HCT116 (cell line): ENCODE data around the gene ZNF839. TPM values are rescaled to one million over a fixed set of nuclear protein-coding genes. Genes with fewer than 3 reads are reported as not detected.

Experiments used
- ATAC-seq: fragments of 200-7000 bp; cut with Tn5 transposase; 2 replicates; pipeline ENCODE4 v1.9.1; 2020; ENCODE audit warnings: mild to moderate bottlenecking, moderate library complexity
- BruUV-seq: library from RNA; stranded (reverse); fragments of 400-500 nt; replicated peaks from 2 replicates; lab custom pipeline; 2021; lab: Mats Ljungman, UMichigan
- CTCF ChIA-PET: fragments of 300-600 bp; sonication (Branson Sonifier 250); formaldehyde crosslinking; loops from one replicate; lab custom pipeline; 2021; ENCODE audit warnings: antibody characterized with exemption; lab: Charles Lee
- POLR2A ChIA-PET: fragments of 300-600, 350-600 bp; sonication (Branson Sonifier 250); formaldehyde crosslinking; loops from one replicate; lab custom pipeline; 2021; ENCODE audit warnings: antibody characterized with exemption; lab: Charles Lee
- RAD21 ChIA-PET, 2 experiments: fragments of 300-600 bp; sonication (Branson Sonifier 250); formaldehyde crosslinking; loops; one replicate each; lab custom pipeline; 2023; ENCODE audit warnings: low total read pairs in 2 of 2; ENCODE audit not compliant: uncharacterized antibody in 2 of 2, unreplicated experiment in 2 of 2, low non-redundant PET in 1 of 2; lab: Charles Lee
- DNase-seq: peaks from one replicate; pipeline ENCODE4 v3.0.0-alpha.2; 2010; ENCODE audit warnings: low read depth, low spot score
- H2AFZ ChIP-seq: fragments of 200-600 bp; shearing (Covaris generic), sonication (generic); 2 replicates; pipeline ENCODE4 v1.6.1; 2017; ENCODE audit warnings: low read depth, mixed run types, mixed read lengths, antibody characterized with exemption, low read length; ENCODE audit not compliant: poor library complexity, severe bottlenecking
- H3K27ac ChIP-seq: 2 replicates; pipeline ENCODE4 v1.5.1; 2012; ENCODE audit warnings: low read depth, low read length
- H3K27me3 ChIP-seq: fragments of 200-600 bp; sonication (generic); 2 replicates; pipeline ENCODE4 v1.6.1; 2016; ENCODE audit warnings: mixed run types, low read length, mixed read lengths; ENCODE audit not compliant: insufficient read depth
- H3K36me3 ChIP-seq, 2 experiments: fragments of 200-500 bp in 1 of 2; fragments of 200-600 bp in 1 of 2; sonication (Bioruptor generic) in 1 of 2; sonication (generic) in 1 of 2; 2 replicates each; pipeline versions ENCODE4 v1.5.1 to v1.6.1; 2014 to 2016; ENCODE audit warnings: low read length in 2 of 2, inconsistent platforms in 1 of 2, mixed read lengths in 1 of 2, mixed run types in 1 of 2; ENCODE audit not compliant: insufficient read depth in 2 of 2, control insufficient read depth in 1 of 2
- H3K4me1 ChIP-seq, 2 experiments: fragments of 200-600 bp in 1 of 2; sonication (generic) in 1 of 2; 2 replicates each; pipeline versions ENCODE4 v1.5.1 to v1.6.1; 2012 to 2017; ENCODE audit warnings: low read length in 2 of 2, inconsistent platforms in 1 of 2, mild to moderate bottlenecking in 1 of 2, mixed read lengths in 1 of 2, mixed run types in 1 of 2, moderate library complexity in 1 of 2; ENCODE audit not compliant: insufficient read depth in 2 of 2, control insufficient read depth in 1 of 2
- H3K4me2 ChIP-seq: fragments of 200-600 bp; sonication (generic); 2 replicates; pipeline ENCODE4 v1.6.1; 2017; ENCODE audit warnings: mixed run types, low read length, mixed read lengths
- H3K4me3 ChIP-seq, 2 experiments: fragments of 200-600 bp in 1 of 2; sonication (generic) in 1 of 2; replicated peaks in 1 of 2; 2 replicates each; pipeline ENCODE4 v1.5.1; 2011 to 2016; ENCODE audit warnings: low read length in 2 of 2, control low read depth in 1 of 2, low read depth in 1 of 2, mild to moderate bottlenecking in 1 of 2, mixed read lengths in 1 of 2, mixed run types in 1 of 2
- H3K79me2 ChIP-seq: fragments of 200-600 bp; sonication (generic); 2 replicates; pipeline ENCODE4 v1.6.1; 2017; ENCODE audit warnings: mild to moderate bottlenecking, mixed run types, low read length, moderate library complexity, mixed read lengths; ENCODE audit not compliant: insufficient read depth
- H3K9ac ChIP-seq: fragments of 200-600 bp; sonication (generic); 2 replicates; pipeline ENCODE4 v1.6.1; 2016; ENCODE audit warnings: low read length, mixed read lengths
- H3K9me2 ChIP-seq: fragments of 200-600 bp; sonication (generic), shearing (Covaris generic); 2 replicates; pipeline ENCODE4 v1.6.1; 2017; ENCODE audit warnings: mixed run types, mild to moderate bottlenecking, moderate library complexity; ENCODE audit not compliant: insufficient read depth
- H3K9me3 ChIP-seq, 2 experiments: fragments of 200-500 bp in 1 of 2; fragments of 200-600 bp in 1 of 2; sonication (Bioruptor generic) in 1 of 2; sonication (generic) in 1 of 2; 2 replicates each; pipeline ENCODE4 v1.6.1; 2014 to 2017; ENCODE audit warnings: low read length in 2 of 2, mixed read lengths in 2 of 2, inconsistent platforms in 1 of 2, low read depth in 1 of 2, mild to moderate bottlenecking in 1 of 2, mixed run types in 1 of 2, moderate library complexity in 1 of 2; ENCODE audit not compliant: control insufficient read depth in 1 of 2, insufficient read depth in 1 of 2
- H4K20me1 ChIP-seq: fragments of 200-600 bp; sonication (generic), shearing (Covaris generic); 2 replicates; pipeline ENCODE4 v1.6.1; 2017; ENCODE audit warnings: mixed run types, mild to moderate bottlenecking, moderate library complexity; ENCODE audit not compliant: insufficient read depth
- CBX3 ChIP-seq: IDR thresholded peaks from 2 replicates; pipeline ENCODE4 v1.6.1; 2012; ENCODE audit warnings: low read depth
- EGR1 ChIP-seq: IDR thresholded peaks from 2 replicates; pipeline ENCODE4 v1.6.1; 2012; ENCODE audit warnings: low read depth
- EZH2 ChIP-seq: fragments of 200-600 bp; sonication (generic); IDR thresholded peaks from 2 replicates; pipeline ENCODE4 v1.6.1; 2017; ENCODE audit warnings: antibody characterized with exemption, mixed run types
- MAX ChIP-seq: IDR thresholded peaks from 2 replicates; pipeline ENCODE4 v1.6.1; 2012
- POLR2A ChIP-seq: IDR thresholded peaks from 2 replicates; pipeline ENCODE4 v1.7.0; 2011; ENCODE audit warnings: borderline replicate concordance; ENCODE audit not compliant: insufficient read depth, insufficient read length; ENCODE audit errors: extremely low read depth
- REST ChIP-seq: IDR thresholded peaks from 2 replicates; pipeline ENCODE4 v1.6.1; 2012; ENCODE audit warnings: low read depth
- SIN3A ChIP-seq: IDR thresholded peaks from 2 replicates; pipeline ENCODE4 v1.6.1; 2012; ENCODE audit warnings: low read depth
- intact Hi-C: fragments of 100-400 bp; cut with micrococcal nuclease; formaldehyde crosslinking; loops from 2 replicates; pipeline ENCODE4 v1.10.0; 2022
- total RNA-seq: library from RNA; stranded (reverse); gene quantifications from one replicate; pipeline ENCODE4 v1.2.1, GENCODE V29; 2021; ENCODE audit not compliant: unreplicated experiment
- TF ChIP-seq, protein P1 (sequence below), 3 experiments: fragments of 200-600 bp in 1 of 3; sonication (generic) in 1 of 3; IDR thresholded peaks in 2 of 3; conservative IDR thresholded peaks in 1 of 3; 2 replicates each; pipeline ENCODE4 v1.5.1; 2012 to 2017; ENCODE audit warnings: low read depth in 2 of 3, low read length in 2 of 3, antibody characterized with exemption in 1 of 3, borderline replicate concordance in 1 of 3, control low read depth in 1 of 3, mild to moderate bottlenecking in 1 of 3, mixed read lengths in 1 of 3, mixed run types in 1 of 3, moderate library complexity in 1 of 3; ENCODE audit not compliant: insufficient read depth in 1 of 3
- TF ChIP-seq, protein P2 (sequence below): IDR thresholded peaks from 2 replicates; pipeline ENCODE4 v1.6.1; 2012

The ZNF839 gene
- total RNA-seq, 1 experiment from 2014 or later, result 17.7 TPM

DNA sequence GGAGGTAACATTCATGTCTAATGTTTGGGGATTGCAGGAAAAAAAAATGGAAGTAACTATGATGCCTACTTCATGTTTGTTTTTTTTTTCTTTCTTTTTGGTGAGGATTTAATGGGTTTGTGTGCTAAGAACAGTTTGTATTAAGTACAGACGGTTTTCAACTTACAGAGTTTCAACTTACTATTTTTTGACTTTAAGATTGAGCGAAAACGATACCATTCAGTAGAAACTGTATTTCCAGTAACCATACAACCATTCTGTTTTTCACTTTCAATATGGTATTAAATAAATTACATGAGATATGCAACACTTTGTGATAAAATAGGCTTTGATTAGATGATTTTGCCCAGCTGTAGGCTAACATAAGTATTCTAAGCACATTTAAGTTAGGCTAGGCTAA, 53.6 kb downstream of the ZNF839 start:
- H3K9me3 ChIP-seq, result no peaks in the 10 kb centered on the region
- H3K27ac ChIP-seq, result no peak overlapping the region
- ATAC-seq, result no peak
- RAD21 ChIA-PET, result no interaction called here
- no TSS peak for BruUV-seq
- no peaks in the 10 kb centered on the region for H3K9me2 ChIP-seq
- POLR2A ChIA-PET, result no interaction called here
- no peaks in the 10 kb centered on the region for H4K20me1 ChIP-seq
- H3K27me3 ChIP-seq, result no peaks in the 10 kb centered on the region
- no peak overlapping the region for H3K4me2 ChIP-seq
- DNase-seq, result no peak
- no peaks in the 10 kb centered on the region for H3K36me3 ChIP-seq
- H2AFZ ChIP-seq, result no peak overlapping the region
- H3K4me3 ChIP-seq, result no peak overlapping the region
- CTCF ChIA-PET, result no interaction called here
- H3K79me2 ChIP-seq, result peaks cover 10% of the 10 kb centered on the region; the same call in 1 of the 2 replicates
- no peaks in the 10 kb centered on the region for H3K4me1 ChIP-seq
- intact Hi-C loops, result no loop called here
- H3K9ac ChIP-seq, result no peak overlapping the region
- TF ChIP-seq EZH2, result no peak
- no peak for TF ChIP-seq REST
- TF ChIP-seq, protein P1, sequence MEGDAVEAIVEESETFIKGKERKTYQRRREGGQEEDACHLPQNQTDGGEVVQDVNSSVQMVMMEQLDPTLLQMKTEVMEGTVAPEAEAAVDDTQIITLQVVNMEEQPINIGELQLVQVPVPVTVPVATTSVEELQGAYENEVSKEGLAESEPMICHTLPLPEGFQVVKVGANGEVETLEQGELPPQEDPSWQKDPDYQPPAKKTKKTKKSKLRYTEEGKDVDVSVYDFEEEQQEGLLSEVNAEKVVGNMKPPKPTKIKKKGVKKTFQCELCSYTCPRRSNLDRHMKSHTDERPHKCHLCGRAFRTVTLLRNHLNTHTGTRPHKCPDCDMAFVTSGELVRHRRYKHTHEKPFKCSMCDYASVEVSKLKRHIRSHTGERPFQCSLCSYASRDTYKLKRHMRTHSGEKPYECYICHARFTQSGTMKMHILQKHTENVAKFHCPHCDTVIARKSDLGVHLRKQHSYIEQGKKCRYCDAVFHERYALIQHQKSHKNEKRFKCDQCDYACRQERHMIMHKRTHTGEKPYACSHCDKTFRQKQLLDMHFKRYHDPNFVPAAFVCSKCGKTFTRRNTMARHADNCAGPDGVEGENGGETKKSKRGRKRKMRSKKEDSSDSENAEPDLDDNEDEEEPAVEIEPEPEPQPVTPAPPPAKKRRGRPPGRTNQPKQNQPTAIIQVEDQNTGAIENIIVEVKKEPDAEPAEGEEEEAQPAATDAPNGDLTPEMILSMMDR (IDR thresholded peaks at IDR 0.05 in 2 of 3, conservative IDR thresholded peaks at IDR 0.05 in 1 of 3; ENCODE audit: borderline replicate concordance in 1 of 3, insufficient read depth in 1 of 3, low read depth in 2 of 3, low read length in 2 of 3), result no peak
- TF ChIP-seq, protein P2, sequence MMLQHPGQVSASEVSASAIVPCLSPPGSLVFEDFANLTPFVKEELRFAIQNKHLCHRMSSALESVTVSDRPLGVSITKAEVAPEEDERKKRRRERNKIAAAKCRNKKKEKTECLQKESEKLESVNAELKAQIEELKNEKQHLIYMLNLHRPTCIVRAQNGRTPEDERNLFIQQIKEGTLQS, result no peak
- no peak for TF ChIP-seq EGR1
- no peak for TF ChIP-seq POLR2A
- TF ChIP-seq MAX, result no peak
- no peak for TF ChIP-seq CBX3
- TF ChIP-seq SIN3A, result no peak
- TF ChIP-seq, all 23 proteins: peak for 0
